HEK293 (cell line): Measurements from ENCODE around the gene MAP1S.
A peak's percentile ranks its signal among the peaks of the same experiment; 100 is the strongest.

ENCODE experiments used
- KLF17 ChIP-seq: fragments of 450-650 bp; formaldehyde crosslinking; IDR thresholded peaks from 2 replicates; pipeline ENCODE4 v1.5.1; 2016; ENCODE audit warnings: missing biosample characterization, missing genetic modification characterization
- KLF7 ChIP-seq: fragments of 450-650 bp; formaldehyde crosslinking; IDR thresholded peaks from 2 replicates; pipeline ENCODE4 v1.5.1; 2016; ENCODE audit warnings: missing biosample characterization, missing genetic modification characterization, borderline replicate concordance
- KLF8 ChIP-seq: fragments of 450-650 bp; formaldehyde crosslinking; IDR thresholded peaks from 2 replicates; pipeline ENCODE4 v1.5.1; 2016; ENCODE audit warnings: missing biosample characterization, missing genetic modification characterization
- KLF9 ChIP-seq: fragments of 450-650 bp; formaldehyde crosslinking; IDR thresholded peaks from 2 replicates; pipeline ENCODE4 v1.5.1; 2016; ENCODE audit warnings: missing biosample characterization, missing genetic modification characterization, low read depth
- PRDM1 ChIP-seq: fragments of 450-650 bp; formaldehyde crosslinking; IDR thresholded peaks from 2 replicates; pipeline ENCODE4; 2016; ENCODE audit warnings: missing biosample characterization, missing genetic modification characterization
- RBAK ChIP-seq: fragments of 450-650 bp; formaldehyde crosslinking; IDR thresholded peaks from 2 replicates; pipeline ENCODE4 v1.5.1; 2016; ENCODE audit warnings: missing biosample characterization, missing genetic modification characterization
- SCRT1 ChIP-seq: fragments of 450-650 bp; formaldehyde crosslinking; IDR thresholded peaks from 2 replicates; pipeline ENCODE4 v1.5.1; 2016; ENCODE audit warnings: missing biosample characterization, missing genetic modification characterization, borderline replicate concordance
- SP3 ChIP-seq: fragments of 450-650 bp; formaldehyde crosslinking; IDR thresholded peaks from 2 replicates; pipeline ENCODE4 v1.5.1; 2016; ENCODE audit warnings: missing biosample characterization, missing genetic modification characterization
- ZNF114 ChIP-seq: fragments of 450-650 bp; formaldehyde crosslinking; IDR thresholded peaks from 2 replicates; pipeline ENCODE4 v1.5.0; 2017; ENCODE audit warnings: missing biosample characterization, missing genetic modification characterization
- ZNF155 ChIP-seq: fragments of 450-650 bp; formaldehyde crosslinking; IDR thresholded peaks from 2 replicates; pipeline ENCODE4 v1.5.1; 2016; ENCODE audit warnings: missing biosample characterization, missing genetic modification characterization
- ZNF37A ChIP-seq: fragments of 450-650 bp; IDR thresholded peaks from 2 replicates; pipeline ENCODE4 v1.5.1; 2018; ENCODE audit warnings: missing biosample characterization, missing genetic modification characterization
- ZNF394 ChIP-seq: fragments of 450-650 bp; formaldehyde crosslinking; IDR thresholded peaks from 2 replicates; pipeline ENCODE4 v1.5.1; 2016; ENCODE audit warnings: missing biosample characterization, missing genetic modification characterization, mild to moderate bottlenecking, moderate library complexity, borderline replicate concordance
- ZNF501 ChIP-seq: fragments of 450-650 bp; formaldehyde crosslinking; IDR thresholded peaks from 2 replicates; pipeline ENCODE4 v1.5.1; 2016; ENCODE audit warnings: missing biosample characterization, missing genetic modification characterization
- ZNF544 ChIP-seq: fragments of 450-650 bp; formaldehyde crosslinking; IDR thresholded peaks from 2 replicates; pipeline ENCODE4 v1.5.0; 2017; ENCODE audit warnings: missing biosample characterization, missing genetic modification characterization
- ZNF596 ChIP-seq: fragments of 450-650 bp; IDR thresholded peaks from 2 replicates; pipeline ENCODE4 v1.5.0; 2018; ENCODE audit warnings: missing biosample characterization, mild to moderate bottlenecking, missing genetic modification characterization, moderate library complexity
- TF ChIP-seq, protein P1 (sequence below): fragments of 450-650 bp; formaldehyde crosslinking; IDR thresholded peaks from 2 replicates; pipeline ENCODE4 v1.5.1; 2016; ENCODE audit warnings: missing biosample characterization, missing genetic modification characterization, borderline replicate concordance
- TF ChIP-seq, protein P2 (sequence below): fragments of 450-650 bp; formaldehyde crosslinking; IDR thresholded peaks from 2 replicates; pipeline ENCODE4 v1.5.1; 2016; ENCODE audit warnings: missing biosample characterization, missing genetic modification characterization
- TF ChIP-seq, protein P3 (sequence below): fragments of 450-650 bp; formaldehyde crosslinking; IDR thresholded peaks from 2 replicates; pipeline ENCODE4 v1.5.1; 2016; ENCODE audit warnings: missing biosample characterization, missing genetic modification characterization
- TF ChIP-seq, protein P4 (sequence below): fragments of 450-650 bp; formaldehyde crosslinking; IDR thresholded peaks from 2 replicates; pipeline ENCODE4 v1.5.1; 2016; ENCODE audit warnings: missing biosample characterization, missing genetic modification characterization
- TF ChIP-seq, protein P5 (sequence below): fragments of 450-650 bp; formaldehyde crosslinking; IDR thresholded peaks from 2 replicates; pipeline ENCODE4 v1.5.1; 2017; ENCODE audit warnings: missing biosample characterization, missing genetic modification characterization
- TF ChIP-seq, protein P6 (sequence below): fragments of 450-650 bp; formaldehyde crosslinking; IDR thresholded peaks from 2 replicates; pipeline ENCODE4 v1.5.1; 2016; ENCODE audit warnings: missing biosample characterization, missing genetic modification characterization

Gene MAP1S

DNA sequence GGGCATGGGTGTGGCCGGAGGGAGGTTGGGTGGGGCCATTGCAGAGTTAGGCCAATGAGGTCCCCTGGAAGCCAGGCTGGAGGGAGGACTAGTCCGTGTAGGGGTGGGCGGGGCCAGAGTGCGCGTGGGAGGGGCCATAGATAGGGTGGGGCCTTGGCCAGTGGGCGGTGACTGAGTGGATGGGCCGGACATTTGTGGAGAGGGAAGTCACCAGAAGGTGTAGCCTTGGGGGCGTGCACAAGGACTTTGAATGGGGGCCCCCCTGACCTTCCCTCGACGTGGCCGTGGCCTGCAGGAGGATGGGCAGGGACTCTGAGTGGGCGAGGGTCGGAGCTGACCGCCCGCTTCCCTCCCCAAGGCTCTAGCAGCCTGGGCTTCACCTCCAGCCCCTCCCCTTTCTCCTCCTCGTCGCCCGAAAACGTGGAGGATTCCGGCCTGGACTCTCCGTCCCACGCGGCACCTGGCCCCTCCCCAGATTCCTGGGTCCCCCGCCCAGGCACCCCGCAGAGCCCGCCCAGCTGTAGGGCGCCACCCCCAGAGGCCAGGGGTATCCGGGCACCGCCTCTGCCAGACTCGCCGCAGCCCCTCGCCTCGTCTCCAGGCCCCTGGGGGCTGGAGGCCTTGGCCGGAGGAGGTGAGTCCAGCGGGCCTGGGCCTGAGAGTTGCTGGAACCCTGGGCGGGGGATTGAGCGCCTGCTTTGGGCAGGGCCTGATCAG lies 59.1 kb downstream of the MAP1S start (continued):
- TF ChIP-seq, protein P1, sequence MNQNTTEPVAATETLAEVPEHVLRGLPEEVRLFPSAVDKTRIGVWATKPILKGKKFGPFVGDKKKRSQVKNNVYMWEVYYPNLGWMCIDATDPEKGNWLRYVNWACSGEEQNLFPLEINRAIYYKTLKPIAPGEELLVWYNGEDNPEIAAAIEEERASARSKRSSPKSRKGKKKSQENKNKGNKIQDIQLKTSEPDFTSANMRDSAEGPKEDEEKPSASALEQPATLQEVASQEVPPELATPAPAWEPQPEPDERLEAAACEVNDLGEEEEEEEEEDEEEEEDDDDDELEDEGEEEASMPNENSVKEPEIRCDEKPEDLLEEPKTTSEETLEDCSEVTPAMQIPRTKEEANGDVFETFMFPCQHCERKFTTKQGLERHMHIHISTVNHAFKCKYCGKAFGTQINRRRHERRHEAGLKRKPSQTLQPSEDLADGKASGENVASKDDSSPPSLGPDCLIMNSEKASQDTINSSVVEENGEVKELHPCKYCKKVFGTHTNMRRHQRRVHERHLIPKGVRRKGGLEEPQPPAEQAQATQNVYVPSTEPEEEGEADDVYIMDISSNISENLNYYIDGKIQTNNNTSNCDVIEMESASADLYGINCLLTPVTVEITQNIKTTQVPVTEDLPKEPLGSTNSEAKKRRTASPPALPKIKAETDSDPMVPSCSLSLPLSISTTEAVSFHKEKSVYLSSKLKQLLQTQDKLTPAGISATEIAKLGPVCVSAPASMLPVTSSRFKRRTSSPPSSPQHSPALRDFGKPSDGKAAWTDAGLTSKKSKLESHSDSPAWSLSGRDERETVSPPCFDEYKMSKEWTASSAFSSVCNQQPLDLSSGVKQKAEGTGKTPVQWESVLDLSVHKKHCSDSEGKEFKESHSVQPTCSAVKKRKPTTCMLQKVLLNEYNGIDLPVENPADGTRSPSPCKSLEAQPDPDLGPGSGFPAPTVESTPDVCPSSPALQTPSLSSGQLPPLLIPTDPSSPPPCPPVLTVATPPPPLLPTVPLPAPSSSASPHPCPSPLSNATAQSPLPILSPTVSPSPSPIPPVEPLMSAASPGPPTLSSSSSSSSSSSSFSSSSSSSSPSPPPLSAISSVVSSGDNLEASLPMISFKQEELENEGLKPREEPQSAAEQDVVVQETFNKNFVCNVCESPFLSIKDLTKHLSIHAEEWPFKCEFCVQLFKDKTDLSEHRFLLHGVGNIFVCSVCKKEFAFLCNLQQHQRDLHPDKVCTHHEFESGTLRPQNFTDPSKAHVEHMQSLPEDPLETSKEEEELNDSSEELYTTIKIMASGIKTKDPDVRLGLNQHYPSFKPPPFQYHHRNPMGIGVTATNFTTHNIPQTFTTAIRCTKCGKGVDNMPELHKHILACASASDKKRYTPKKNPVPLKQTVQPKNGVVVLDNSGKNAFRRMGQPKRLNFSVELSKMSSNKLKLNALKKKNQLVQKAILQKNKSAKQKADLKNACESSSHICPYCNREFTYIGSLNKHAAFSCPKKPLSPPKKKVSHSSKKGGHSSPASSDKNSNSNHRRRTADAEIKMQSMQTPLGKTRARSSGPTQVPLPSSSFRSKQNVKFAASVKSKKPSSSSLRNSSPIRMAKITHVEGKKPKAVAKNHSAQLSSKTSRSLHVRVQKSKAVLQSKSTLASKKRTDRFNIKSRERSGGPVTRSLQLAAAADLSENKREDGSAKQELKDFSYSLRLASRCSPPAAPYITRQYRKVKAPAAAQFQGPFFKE (tag by site-specific recombination): no peak
- peak; percentile 51; the same call in 1 of the 2 replicates for TF ChIP-seq SP3
- TF ChIP-seq ZNF501 (tag by site-specific recombination): no peak
- TF ChIP-seq, protein P2, sequence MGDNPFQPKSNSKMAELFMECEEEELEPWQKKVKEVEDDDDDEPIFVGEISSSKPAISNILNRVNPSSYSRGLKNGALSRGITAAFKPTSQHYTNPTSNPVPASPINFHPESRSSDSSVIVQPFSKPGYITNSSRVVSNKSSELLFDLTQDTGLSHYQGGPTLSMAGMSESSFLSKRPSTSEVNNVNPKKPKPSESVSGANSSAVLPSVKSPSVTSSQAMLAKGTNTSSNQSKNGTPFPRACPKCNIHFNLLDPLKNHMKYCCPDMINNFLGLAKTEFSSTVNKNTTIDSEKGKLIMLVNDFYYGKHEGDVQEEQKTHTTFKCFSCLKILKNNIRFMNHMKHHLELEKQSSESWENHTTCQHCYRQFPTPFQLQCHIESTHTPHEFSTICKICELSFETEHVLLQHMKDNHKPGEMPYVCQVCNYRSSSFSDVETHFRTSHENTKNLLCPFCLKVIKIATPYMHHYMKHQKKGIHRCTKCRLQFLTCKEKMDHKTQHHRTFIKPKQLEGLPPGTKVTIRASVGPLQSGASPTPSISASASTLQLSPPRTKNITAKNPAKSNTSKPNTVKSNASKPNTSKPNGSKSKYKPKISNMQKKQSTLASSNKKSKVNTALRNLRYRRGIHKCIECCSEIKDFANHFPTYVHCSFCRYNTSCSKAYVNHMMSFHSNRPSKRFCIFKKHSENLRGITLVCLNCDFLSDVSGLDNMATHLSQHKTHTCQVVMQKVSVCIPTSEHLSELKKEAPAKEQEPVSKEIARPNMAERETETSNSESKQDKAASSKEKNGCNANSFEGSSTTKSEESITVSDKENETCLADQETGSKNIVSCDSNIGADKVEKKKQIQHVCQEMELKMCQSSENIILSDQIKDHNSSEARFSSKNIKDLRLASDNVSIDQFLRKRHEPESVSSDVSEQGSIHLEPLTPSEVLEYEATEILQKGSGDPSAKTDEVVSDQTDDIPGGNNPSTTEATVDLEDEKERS (tag by site-specific recombination): no peak
- TF ChIP-seq ZNF394: no peak
- no peak for TF ChIP-seq ZNF596 (tag by site-specific recombination)
- no peak for TF ChIP-seq RBAK (tag by site-specific recombination)
- TF ChIP-seq ZNF37A (tag by site-specific recombination): no peak
- TF ChIP-seq ZNF155 (tag by site-specific recombination): no peak
- no peak for TF ChIP-seq KLF17 (tag by site-specific recombination)
- TF ChIP-seq KLF7 (tag by site-specific recombination): no peak
- no peak for TF ChIP-seq PRDM1
- no peak for TF ChIP-seq ZNF544
- TF ChIP-seq, protein P3, sequence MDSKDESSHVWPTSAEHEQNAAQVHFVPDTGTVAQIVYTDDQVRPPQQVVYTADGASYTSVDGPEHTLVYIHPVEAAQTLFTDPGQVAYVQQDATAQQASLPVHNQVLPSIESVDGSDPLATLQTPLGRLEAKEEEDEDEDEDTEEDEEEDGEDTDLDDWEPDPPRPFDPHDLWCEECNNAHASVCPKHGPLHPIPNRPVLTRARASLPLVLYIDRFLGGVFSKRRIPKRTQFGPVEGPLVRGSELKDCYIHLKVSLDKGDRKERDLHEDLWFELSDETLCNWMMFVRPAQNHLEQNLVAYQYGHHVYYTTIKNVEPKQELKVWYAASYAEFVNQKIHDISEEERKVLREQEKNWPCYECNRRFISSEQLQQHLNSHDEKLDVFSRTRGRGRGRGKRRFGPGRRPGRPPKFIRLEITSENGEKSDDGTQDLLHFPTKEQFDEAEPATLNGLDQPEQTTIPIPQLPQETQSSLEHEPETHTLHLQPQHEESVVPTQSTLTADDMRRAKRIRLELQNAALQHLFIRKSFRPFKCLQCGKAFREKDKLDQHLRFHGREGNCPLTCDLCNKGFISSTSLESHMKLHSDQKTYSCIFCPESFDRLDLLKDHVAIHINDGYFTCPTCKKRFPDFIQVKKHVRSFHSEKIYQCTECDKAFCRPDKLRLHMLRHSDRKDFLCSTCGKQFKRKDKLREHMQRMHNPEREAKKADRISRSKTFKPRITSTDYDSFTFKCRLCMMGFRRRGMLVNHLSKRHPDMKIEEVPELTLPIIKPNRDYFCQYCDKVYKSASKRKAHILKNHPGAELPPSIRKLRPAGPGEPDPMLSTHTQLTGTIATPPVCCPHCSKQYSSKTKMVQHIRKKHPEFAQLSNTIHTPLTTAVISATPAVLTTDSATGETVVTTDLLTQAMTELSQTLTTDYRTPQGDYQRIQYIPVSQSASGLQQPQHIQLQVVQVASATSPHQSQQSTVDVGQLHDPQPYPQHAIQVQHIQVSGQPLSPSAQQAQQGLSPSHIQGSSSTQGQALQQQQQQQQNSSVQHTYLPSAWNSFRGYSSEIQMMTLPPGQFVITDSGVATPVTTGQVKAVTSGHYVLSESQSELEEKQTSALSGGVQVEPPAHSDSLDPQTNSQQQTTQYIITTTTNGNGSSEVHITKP (tag by site-specific recombination): peak; percentile 47; the same call in 1 of the 2 replicates
- TF ChIP-seq KLF9 (tag by site-specific recombination): peak; percentile 51; the same call in 1 of the 2 replicates
- TF ChIP-seq SCRT1 (tag by site-specific recombination): no peak
- peak; percentile 78; the same call in 1 of the 2 replicates for TF ChIP-seq KLF8 (tag by site-specific recombination)
- TF ChIP-seq, protein P4, sequence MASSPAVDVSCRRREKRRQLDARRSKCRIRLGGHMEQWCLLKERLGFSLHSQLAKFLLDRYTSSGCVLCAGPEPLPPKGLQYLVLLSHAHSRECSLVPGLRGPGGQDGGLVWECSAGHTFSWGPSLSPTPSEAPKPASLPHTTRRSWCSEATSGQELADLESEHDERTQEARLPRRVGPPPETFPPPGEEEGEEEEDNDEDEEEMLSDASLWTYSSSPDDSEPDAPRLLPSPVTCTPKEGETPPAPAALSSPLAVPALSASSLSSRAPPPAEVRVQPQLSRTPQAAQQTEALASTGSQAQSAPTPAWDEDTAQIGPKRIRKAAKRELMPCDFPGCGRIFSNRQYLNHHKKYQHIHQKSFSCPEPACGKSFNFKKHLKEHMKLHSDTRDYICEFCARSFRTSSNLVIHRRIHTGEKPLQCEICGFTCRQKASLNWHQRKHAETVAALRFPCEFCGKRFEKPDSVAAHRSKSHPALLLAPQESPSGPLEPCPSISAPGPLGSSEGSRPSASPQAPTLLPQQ: no peak
- TF ChIP-seq ZNF114 (tag by site-specific recombination): no peak
- TF ChIP-seq, protein P5, sequence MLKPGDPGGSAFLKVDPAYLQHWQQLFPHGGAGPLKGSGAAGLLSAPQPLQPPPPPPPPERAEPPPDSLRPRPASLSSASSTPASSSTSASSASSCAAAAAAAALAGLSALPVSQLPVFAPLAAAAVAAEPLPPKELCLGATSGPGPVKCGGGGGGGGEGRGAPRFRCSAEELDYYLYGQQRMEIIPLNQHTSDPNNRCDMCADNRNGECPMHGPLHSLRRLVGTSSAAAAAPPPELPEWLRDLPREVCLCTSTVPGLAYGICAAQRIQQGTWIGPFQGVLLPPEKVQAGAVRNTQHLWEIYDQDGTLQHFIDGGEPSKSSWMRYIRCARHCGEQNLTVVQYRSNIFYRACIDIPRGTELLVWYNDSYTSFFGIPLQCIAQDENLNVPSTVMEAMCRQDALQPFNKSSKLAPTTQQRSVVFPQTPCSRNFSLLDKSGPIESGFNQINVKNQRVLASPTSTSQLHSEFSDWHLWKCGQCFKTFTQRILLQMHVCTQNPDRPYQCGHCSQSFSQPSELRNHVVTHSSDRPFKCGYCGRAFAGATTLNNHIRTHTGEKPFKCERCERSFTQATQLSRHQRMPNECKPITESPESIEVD (tag by site-specific recombination): no peak
- TF ChIP-seq, protein P6, sequence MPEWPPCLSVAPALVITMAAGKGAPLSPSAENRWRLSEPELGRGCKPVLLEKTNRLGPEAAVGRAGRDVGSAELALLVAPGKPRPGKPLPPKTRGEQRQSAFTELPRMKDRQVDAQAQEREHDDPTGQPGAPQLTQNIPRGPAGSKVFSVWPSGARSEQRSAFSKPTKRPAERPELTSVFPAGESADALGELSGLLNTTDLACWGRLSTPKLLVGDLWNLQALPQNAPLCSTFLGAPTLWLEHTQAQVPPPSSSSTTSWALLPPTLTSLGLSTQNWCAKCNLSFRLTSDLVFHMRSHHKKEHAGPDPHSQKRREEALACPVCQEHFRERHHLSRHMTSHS (tag by site-specific recombination): no peak
